Duodenal mucosa (tissue), 2 donors: ENCODE results near the gene RSRC1.
"Not testable (repeated sequence)": the region's sequence is repeated elsewhere in the genome, so short reads cannot be mapped to it uniquely, and the experiment has no call there.

ENCODE experiments used
- H3K27ac ChIP-seq: one replicate; pipeline ENCODE4 v1.7.0; 2013; ENCODE audit warnings: low read depth, low read length
- H3K27me3 ChIP-seq, 2 donors: one replicate each; pipeline ENCODE4 v1.7.0; 2013; ENCODE audit warnings: low read length in 2 of 2, control low read depth in 1 of 2; ENCODE audit not compliant: insufficient read depth in 2 of 2, control insufficient read depth in 1 of 2
- H3K36me3 ChIP-seq, 2 donors: one replicate each; pipeline ENCODE4 v1.7.0; 2013; ENCODE audit warnings: low read length in 2 of 2, control low read depth in 1 of 2; ENCODE audit not compliant: insufficient read depth in 2 of 2, control insufficient read depth in 1 of 2
- H3K4me1 ChIP-seq, 2 donors: one replicate each; pipeline ENCODE4 v1.7.0; 2013; ENCODE audit warnings: low read length in 2 of 2, control low read depth in 1 of 2; ENCODE audit not compliant: insufficient read depth in 2 of 2, control insufficient read depth in 1 of 2
- H3K4me3 ChIP-seq, 2 donors: one replicate each; pipeline ENCODE4 v1.7.0; 2013; ENCODE audit warnings: low read length in 2 of 2, low read depth in 1 of 2
- H3K9ac ChIP-seq, 2 donors: one replicate each; pipeline ENCODE4 v1.7.0; 2013; ENCODE audit warnings: low read length in 2 of 2, low read depth in 1 of 2
- H3K9me3 ChIP-seq, 2 donors: one replicate each; pipeline ENCODE4 v1.7.0; 2013; ENCODE audit warnings: low read length in 2 of 2, control low read depth in 1 of 2; ENCODE audit not compliant: control insufficient read depth in 1 of 2

The RSRC1 gene

GRCh38 chr3:158494673-158495072, 384.8 kb downstream of the RSRC1 start:
- no peaks in the 10 kb centered on the region for H3K36me3 ChIP-seq
- no peak overlapping the region for H3K9ac ChIP-seq
- no peak overlapping the region for H3K4me3 ChIP-seq
- peaks cover 0 to 3% of the 10 kb centered on the region in 2 donors for H3K9me3 ChIP-seq
- no peaks in the 10 kb centered on the region for H3K4me1 ChIP-seq
- no peaks in the 10 kb centered on the region for H3K27me3 ChIP-seq
- H3K27ac ChIP-seq: no peak overlapping the region

DNA sequence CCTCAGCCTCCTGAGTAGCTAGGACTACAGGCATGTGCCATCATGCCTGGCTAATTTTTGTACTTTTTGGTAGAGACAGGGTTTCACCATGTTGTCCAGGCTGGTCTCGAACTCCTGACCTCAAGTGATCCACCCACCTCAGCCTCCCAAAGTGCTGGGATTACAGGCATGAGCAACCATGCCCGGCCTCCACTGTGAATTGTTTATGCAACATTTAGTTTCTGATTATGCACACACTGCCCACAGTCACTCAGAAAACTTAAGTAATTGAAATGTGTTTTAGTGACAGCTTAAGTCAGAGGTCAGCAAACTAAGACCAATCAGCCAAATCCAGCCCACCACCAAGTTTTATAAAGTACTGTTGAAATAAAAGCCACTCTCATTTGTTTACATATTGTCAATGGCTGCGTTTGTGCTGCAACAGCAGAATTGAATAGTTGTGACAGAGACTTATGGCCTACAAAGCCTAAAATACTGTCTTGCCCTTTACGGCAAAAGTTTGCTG, 385.6 kb downstream of the RSRC1 start:
- H3K27me3 ChIP-seq, H3K9ac ChIP-seq, H3K9me3 ChIP-seq, H3K36me3 ChIP-seq, H3K4me1 ChIP-seq, H3K27ac ChIP-seq, H3K4me3 ChIP-seq: not testable (repeated sequence)

DNA sequence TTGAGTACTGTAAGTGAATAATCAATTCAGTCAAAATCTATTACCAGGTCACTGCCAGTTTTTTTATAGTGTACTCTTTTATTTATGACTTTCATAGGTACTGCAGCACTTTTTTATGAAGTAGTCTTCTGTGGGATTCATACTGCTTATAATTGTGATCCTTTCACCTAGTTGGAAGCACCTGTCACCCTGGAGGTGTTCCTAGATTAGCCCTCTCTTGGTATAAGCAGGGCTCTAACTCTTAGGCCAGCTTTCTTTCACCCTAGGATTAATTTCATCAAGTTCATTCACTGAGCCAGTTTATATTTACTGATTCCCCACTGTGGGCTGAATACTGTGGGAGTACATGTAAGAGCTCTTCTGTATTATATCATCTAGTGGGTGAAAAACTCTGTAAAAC, 395.2 kb downstream of the RSRC1 start:
- Histone ChIP-seq H3K36me3 (no peaks in the 10 kb centered on the region), H3K27ac (no peak overlapping the region), H3K4me1 (peaks cover 0 to 3% of the 10 kb centered on the region in 2 donors), H3K27me3 (no peaks in the 10 kb centered on the region), H3K4me3 (no peak overlapping the region), H3K9me3 (no peaks in the 10 kb centered on the region), H3K9ac (no peak overlapping the region)

- H3K36me3 ChIP-seq: no peaks in the 10 kb centered on the region
- H3K9me3 ChIP-seq: no peaks in the 10 kb centered on the region
- H3K4me3 ChIP-seq: no peak overlapping the region
- H3K4me1 ChIP-seq: peaks cover 0 to 3% of the 10 kb centered on the region in 2 donors
- H3K27ac ChIP-seq: no peak overlapping the region
- H3K9ac ChIP-seq: no peak overlapping the region
- no peaks in the 10 kb centered on the region for H3K27me3 ChIP-seq
Measured at GRCh38 chr3:158506456-158506855, 396.6 kb downstream of the RSRC1 start.

- Histone ChIP-seq H3K4me1 (peaks cover 0 to 3% of the 10 kb centered on the region in 2 donors), H3K27ac (no peak overlapping the region), H3K9me3 (no peaks in the 10 kb centered on the region), H3K36me3 (no peaks in the 10 kb centered on the region), H3K27me3 (no peaks in the 10 kb centered on the region), H3K4me3 (no peak overlapping the region), H3K9ac (no peak overlapping the region)
Measured at GRCh38 chr3:158508481-158508880, 398.6 kb downstream of the RSRC1 start.

DNA sequence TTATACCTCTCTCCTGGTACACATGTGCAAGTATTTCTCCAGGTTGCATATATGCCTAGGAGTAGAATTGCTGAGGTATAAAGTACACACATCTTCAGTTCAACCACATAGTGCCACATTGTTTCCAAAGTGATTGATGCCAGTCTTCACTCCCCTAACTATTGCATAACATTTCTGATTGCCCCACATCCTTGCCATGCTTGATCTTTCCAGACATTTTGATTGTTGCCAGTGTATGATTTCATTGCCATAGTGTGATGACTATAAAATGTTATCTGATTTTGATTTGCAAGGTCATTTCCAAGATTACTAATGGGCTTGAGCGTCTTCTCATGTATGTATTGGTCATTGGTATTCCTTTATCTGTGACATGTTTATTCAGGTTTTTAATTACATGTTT, 400.0 kb downstream of the RSRC1 start:
- Histone ChIP-seq H3K4me1 (peaks cover 0 to 3% of the 10 kb centered on the region in 2 donors), H3K27ac (no peak overlapping the region), H3K4me3 (no peak overlapping the region), H3K27me3 (no peaks in the 10 kb centered on the region), H3K9ac (no peak overlapping the region), H3K36me3 (no peaks in the 10 kb centered on the region), H3K9me3 (no peaks in the 10 kb centered on the region)

DNA sequence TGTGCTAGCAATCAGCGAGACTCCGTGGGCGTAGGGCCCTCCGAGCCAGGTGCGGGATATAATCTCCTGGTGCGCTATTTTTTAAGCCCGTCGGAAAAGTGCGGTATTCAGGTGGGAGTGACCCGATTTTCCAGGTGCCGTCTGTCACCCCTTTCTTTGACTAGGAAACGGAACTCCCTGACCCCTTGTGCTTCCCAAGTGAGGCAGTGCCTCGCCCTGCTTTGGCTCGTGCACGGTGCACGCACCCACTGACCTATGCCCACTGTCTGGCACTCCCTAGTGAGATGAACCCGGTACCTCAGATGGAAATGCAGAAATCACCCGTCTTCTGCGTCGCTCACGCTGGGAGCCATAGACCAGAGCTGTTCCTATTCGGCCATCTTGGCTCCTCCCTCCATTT, 406.8 kb downstream of the RSRC1 start:
- not testable (repeated sequence) for H3K27ac ChIP-seq, H3K9me3 ChIP-seq, H3K9ac ChIP-seq, H3K36me3 ChIP-seq, H3K4me3 ChIP-seq, H3K4me1 ChIP-seq, H3K27me3 ChIP-seq

GRCh38 chr3:158519776-158520175, 409.9 kb downstream of the RSRC1 start:
- Histone ChIP-seq H3K27me3 (no peaks in the 10 kb centered on the region), H3K4me3 (no peak overlapping the region), H3K36me3 (no peaks in the 10 kb centered on the region), H3K4me1 (no peaks in the 10 kb centered on the region), H3K27ac (no peak overlapping the region), H3K9me3 (no peaks in the 10 kb centered on the region), H3K9ac (no peak overlapping the region)

GRCh38 chr3:158520433-158520832, 410.5 kb downstream of the RSRC1 start:
- Histone ChIP-seq H3K4me1 (no peaks in the 10 kb centered on the region), H3K9me3 (no peaks in the 10 kb centered on the region), H3K36me3 (no peaks in the 10 kb centered on the region), H3K9ac (no peak overlapping the region), H3K27ac (no peak overlapping the region), H3K27me3 (no peaks in the 10 kb centered on the region), H3K4me3 (no peak overlapping the region)

GRCh38 chr3:158522221-158523136, 412.6 kb downstream of the RSRC1 start:
- Histone ChIP-seq H3K27me3 (no peaks in the 10 kb centered on the region), H3K9ac (no peak overlapping the region), H3K27ac (no peak overlapping the region), H3K4me1 (no peaks in the 10 kb centered on the region), H3K36me3 (no peaks in the 10 kb centered on the region), H3K9me3 (no peaks in the 10 kb centered on the region), H3K4me3 (no peak overlapping the region)
